HCT116 (cell line): Measurements from ENCODE around the gene MRS2. TPM values are rescaled to one million over a fixed set of nuclear protein-coding genes. Genes with fewer than 3 reads are reported as not detected.

Experiments used
- ATAC-seq: fragments of 200-7000 bp; cut with Tn5 transposase; 2 replicates; pipeline ENCODE4 v1.9.1; 2020; ENCODE audit warnings: mild to moderate bottlenecking, moderate library complexity
- BruUV-seq: library from RNA; stranded (reverse); fragments of 400-500 nt; replicated peaks from 2 replicates; lab custom pipeline; 2021; lab: Mats Ljungman, UMichigan
- CTCF ChIA-PET: fragments of 300-600 bp; sonication (Branson Sonifier 250); formaldehyde crosslinking; loops from one replicate; lab custom pipeline; 2021; ENCODE audit warnings: antibody characterized with exemption; lab: Charles Lee
- POLR2A ChIA-PET: fragments of 300-600, 350-600 bp; sonication (Branson Sonifier 250); formaldehyde crosslinking; loops from one replicate; lab custom pipeline; 2021; ENCODE audit warnings: antibody characterized with exemption; lab: Charles Lee
- RAD21 ChIA-PET, 2 experiments: fragments of 300-600 bp; sonication (Branson Sonifier 250); formaldehyde crosslinking; loops; one replicate each; lab custom pipeline; 2023; ENCODE audit warnings: low total read pairs in 2 of 2; ENCODE audit not compliant: uncharacterized antibody in 2 of 2, unreplicated experiment in 2 of 2, low non-redundant PET in 1 of 2; lab: Charles Lee
- DNase-seq: peaks from one replicate; pipeline ENCODE4 v3.0.0-alpha.2; 2010; ENCODE audit warnings: low read depth, low spot score
- H2AFZ ChIP-seq: fragments of 200-600 bp; shearing (Covaris generic), sonication (generic); 2 replicates; pipeline ENCODE4 v1.6.1; 2017; ENCODE audit warnings: low read depth, mixed run types, mixed read lengths, antibody characterized with exemption, low read length; ENCODE audit not compliant: poor library complexity, severe bottlenecking
- H3K27ac ChIP-seq: 2 replicates; pipeline ENCODE4 v1.5.1; 2012; ENCODE audit warnings: low read depth, low read length
- H3K27me3 ChIP-seq: fragments of 200-600 bp; sonication (generic); 2 replicates; pipeline ENCODE4 v1.6.1; 2016; ENCODE audit warnings: mixed run types, low read length, mixed read lengths; ENCODE audit not compliant: insufficient read depth
- H3K36me3 ChIP-seq, 2 experiments: fragments of 200-500 bp in 1 of 2; fragments of 200-600 bp in 1 of 2; sonication (Bioruptor generic) in 1 of 2; sonication (generic) in 1 of 2; 2 replicates each; pipeline versions ENCODE4 v1.5.1 to v1.6.1; 2014 to 2016; ENCODE audit warnings: low read length in 2 of 2, inconsistent platforms in 1 of 2, mixed read lengths in 1 of 2, mixed run types in 1 of 2; ENCODE audit not compliant: insufficient read depth in 2 of 2, control insufficient read depth in 1 of 2
- H3K4me1 ChIP-seq, 2 experiments: fragments of 200-600 bp in 1 of 2; sonication (generic) in 1 of 2; 2 replicates each; pipeline versions ENCODE4 v1.5.1 to v1.6.1; 2012 to 2017; ENCODE audit warnings: low read length in 2 of 2, inconsistent platforms in 1 of 2, mild to moderate bottlenecking in 1 of 2, mixed read lengths in 1 of 2, mixed run types in 1 of 2, moderate library complexity in 1 of 2; ENCODE audit not compliant: insufficient read depth in 2 of 2, control insufficient read depth in 1 of 2
- H3K4me2 ChIP-seq: fragments of 200-600 bp; sonication (generic); 2 replicates; pipeline ENCODE4 v1.6.1; 2017; ENCODE audit warnings: mixed run types, low read length, mixed read lengths
- H3K4me3 ChIP-seq, 2 experiments: fragments of 200-600 bp in 1 of 2; sonication (generic) in 1 of 2; replicated peaks in 1 of 2; 2 replicates each; pipeline ENCODE4 v1.5.1; 2011 to 2016; ENCODE audit warnings: low read length in 2 of 2, control low read depth in 1 of 2, low read depth in 1 of 2, mild to moderate bottlenecking in 1 of 2, mixed read lengths in 1 of 2, mixed run types in 1 of 2
- H3K79me2 ChIP-seq: fragments of 200-600 bp; sonication (generic); 2 replicates; pipeline ENCODE4 v1.6.1; 2017; ENCODE audit warnings: mild to moderate bottlenecking, mixed run types, low read length, moderate library complexity, mixed read lengths; ENCODE audit not compliant: insufficient read depth
- H3K9ac ChIP-seq: fragments of 200-600 bp; sonication (generic); 2 replicates; pipeline ENCODE4 v1.6.1; 2016; ENCODE audit warnings: low read length, mixed read lengths
- H3K9me2 ChIP-seq: fragments of 200-600 bp; sonication (generic), shearing (Covaris generic); 2 replicates; pipeline ENCODE4 v1.6.1; 2017; ENCODE audit warnings: mixed run types, mild to moderate bottlenecking, moderate library complexity; ENCODE audit not compliant: insufficient read depth
- H3K9me3 ChIP-seq, 2 experiments: fragments of 200-500 bp in 1 of 2; fragments of 200-600 bp in 1 of 2; sonication (Bioruptor generic) in 1 of 2; sonication (generic) in 1 of 2; 2 replicates each; pipeline ENCODE4 v1.6.1; 2014 to 2017; ENCODE audit warnings: low read length in 2 of 2, mixed read lengths in 2 of 2, inconsistent platforms in 1 of 2, low read depth in 1 of 2, mild to moderate bottlenecking in 1 of 2, mixed run types in 1 of 2, moderate library complexity in 1 of 2; ENCODE audit not compliant: control insufficient read depth in 1 of 2, insufficient read depth in 1 of 2
- H4K20me1 ChIP-seq: fragments of 200-600 bp; sonication (generic), shearing (Covaris generic); 2 replicates; pipeline ENCODE4 v1.6.1; 2017; ENCODE audit warnings: mixed run types, mild to moderate bottlenecking, moderate library complexity; ENCODE audit not compliant: insufficient read depth
- CBX3 ChIP-seq: IDR thresholded peaks from 2 replicates; pipeline ENCODE4 v1.6.1; 2012; ENCODE audit warnings: low read depth
- CEBPB ChIP-seq: IDR thresholded peaks from 2 replicates; pipeline ENCODE4 v1.6.1; 2012; ENCODE audit warnings: low read depth
- JUND ChIP-seq: IDR thresholded peaks from 2 replicates; pipeline ENCODE4 v1.6.1; 2012
- RAD21 ChIP-seq: IDR thresholded peaks from 2 replicates; pipeline ENCODE4 v1.6.1; 2012; ENCODE audit warnings: low read depth, mild to moderate bottlenecking
- SRF ChIP-seq: IDR thresholded peaks from 2 replicates; pipeline ENCODE4 v1.6.1; 2012; ENCODE audit warnings: low read depth
- intact Hi-C: fragments of 100-400 bp; cut with micrococcal nuclease; formaldehyde crosslinking; loops from 2 replicates; pipeline ENCODE4 v1.10.0; 2022
- total RNA-seq: library from RNA; stranded (reverse); gene quantifications from one replicate; pipeline ENCODE4 v1.2.1, GENCODE V29; 2021; ENCODE audit not compliant: unreplicated experiment
- TF ChIP-seq, protein P1 (sequence below): IDR thresholded peaks from 2 replicates; pipeline ENCODE4 v1.6.1; 2012
- TF ChIP-seq, protein P2 (sequence below): IDR thresholded peaks from 2 replicates; pipeline ENCODE4 v1.6.1; 2012; ENCODE audit warnings: low read depth
- TF ChIP-seq, protein P3 (sequence below), 3 experiments: fragments of 200-600 bp in 1 of 3; sonication (generic) in 1 of 3; IDR thresholded peaks in 2 of 3; conservative IDR thresholded peaks in 1 of 3; 2 replicates each; pipeline ENCODE4 v1.5.1; 2012 to 2017; ENCODE audit warnings: low read depth in 2 of 3, low read length in 2 of 3, antibody characterized with exemption in 1 of 3, borderline replicate concordance in 1 of 3, control low read depth in 1 of 3, mild to moderate bottlenecking in 1 of 3, mixed read lengths in 1 of 3, mixed run types in 1 of 3, moderate library complexity in 1 of 3; ENCODE audit not compliant: insufficient read depth in 1 of 3
- TF ChIP-seq, protein P4 (sequence below): IDR thresholded peaks from 2 replicates; pipeline ENCODE4 v1.6.1; 2012

Gene MRS2
- total RNA-seq, 1 experiment from 2014 or later, result 39.9 TPM

DNA sequence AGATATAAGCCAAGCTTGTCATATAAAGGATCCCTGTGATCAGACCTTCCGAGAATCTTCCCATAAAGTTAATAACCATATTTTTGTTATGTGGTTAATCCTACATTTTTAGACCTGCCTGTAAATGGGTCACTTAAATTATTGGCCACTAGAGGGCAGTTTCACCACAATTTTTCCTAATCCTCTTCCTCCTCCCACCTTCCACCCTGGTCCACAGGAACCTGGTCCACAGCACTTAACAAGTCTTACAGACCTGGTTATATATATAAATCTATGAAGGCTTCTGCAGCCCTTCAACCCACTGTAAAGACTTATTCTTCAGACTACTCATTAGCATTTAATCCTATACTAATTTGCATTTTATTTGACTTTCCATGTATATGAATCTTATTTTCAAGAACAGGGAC is 28.3 kb downstream of the MRS2 start:
- Histone ChIP-seq H3K27me3 (no peaks in the 10 kb centered on the region), H2AFZ (no peak overlapping the region), H3K27ac (no peak overlapping the region)
- peak; percentile 73 for TF ChIP-seq RAD21
- TF ChIP-seq, protein P1, sequence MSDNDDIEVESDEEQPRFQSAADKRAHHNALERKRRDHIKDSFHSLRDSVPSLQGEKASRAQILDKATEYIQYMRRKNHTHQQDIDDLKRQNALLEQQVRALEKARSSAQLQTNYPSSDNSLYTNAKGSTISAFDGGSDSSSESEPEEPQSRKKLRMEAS, result no peak
- TF ChIP-seq CBX3, result no peak
- TF ChIP-seq, protein P2, sequence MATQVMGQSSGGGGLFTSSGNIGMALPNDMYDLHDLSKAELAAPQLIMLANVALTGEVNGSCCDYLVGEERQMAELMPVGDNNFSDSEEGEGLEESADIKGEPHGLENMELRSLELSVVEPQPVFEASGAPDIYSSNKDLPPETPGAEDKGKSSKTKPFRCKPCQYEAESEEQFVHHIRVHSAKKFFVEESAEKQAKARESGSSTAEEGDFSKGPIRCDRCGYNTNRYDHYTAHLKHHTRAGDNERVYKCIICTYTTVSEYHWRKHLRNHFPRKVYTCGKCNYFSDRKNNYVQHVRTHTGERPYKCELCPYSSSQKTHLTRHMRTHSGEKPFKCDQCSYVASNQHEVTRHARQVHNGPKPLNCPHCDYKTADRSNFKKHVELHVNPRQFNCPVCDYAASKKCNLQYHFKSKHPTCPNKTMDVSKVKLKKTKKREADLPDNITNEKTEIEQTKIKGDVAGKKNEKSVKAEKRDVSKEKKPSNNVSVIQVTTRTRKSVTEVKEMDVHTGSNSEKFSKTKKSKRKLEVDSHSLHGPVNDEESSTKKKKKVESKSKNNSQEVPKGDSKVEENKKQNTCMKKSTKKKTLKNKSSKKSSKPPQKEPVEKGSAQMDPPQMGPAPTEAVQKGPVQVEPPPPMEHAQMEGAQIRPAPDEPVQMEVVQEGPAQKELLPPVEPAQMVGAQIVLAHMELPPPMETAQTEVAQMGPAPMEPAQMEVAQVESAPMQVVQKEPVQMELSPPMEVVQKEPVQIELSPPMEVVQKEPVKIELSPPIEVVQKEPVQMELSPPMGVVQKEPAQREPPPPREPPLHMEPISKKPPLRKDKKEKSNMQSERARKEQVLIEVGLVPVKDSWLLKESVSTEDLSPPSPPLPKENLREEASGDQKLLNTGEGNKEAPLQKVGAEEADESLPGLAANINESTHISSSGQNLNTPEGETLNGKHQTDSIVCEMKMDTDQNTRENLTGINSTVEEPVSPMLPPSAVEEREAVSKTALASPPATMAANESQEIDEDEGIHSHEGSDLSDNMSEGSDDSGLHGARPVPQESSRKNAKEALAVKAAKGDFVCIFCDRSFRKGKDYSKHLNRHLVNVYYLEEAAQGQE, result no peak
- TF ChIP-seq JUND, result no peak
- TF ChIP-seq CEBPB, result no peak
- TF ChIP-seq SRF, result no peak
- TF ChIP-seq, protein P3, sequence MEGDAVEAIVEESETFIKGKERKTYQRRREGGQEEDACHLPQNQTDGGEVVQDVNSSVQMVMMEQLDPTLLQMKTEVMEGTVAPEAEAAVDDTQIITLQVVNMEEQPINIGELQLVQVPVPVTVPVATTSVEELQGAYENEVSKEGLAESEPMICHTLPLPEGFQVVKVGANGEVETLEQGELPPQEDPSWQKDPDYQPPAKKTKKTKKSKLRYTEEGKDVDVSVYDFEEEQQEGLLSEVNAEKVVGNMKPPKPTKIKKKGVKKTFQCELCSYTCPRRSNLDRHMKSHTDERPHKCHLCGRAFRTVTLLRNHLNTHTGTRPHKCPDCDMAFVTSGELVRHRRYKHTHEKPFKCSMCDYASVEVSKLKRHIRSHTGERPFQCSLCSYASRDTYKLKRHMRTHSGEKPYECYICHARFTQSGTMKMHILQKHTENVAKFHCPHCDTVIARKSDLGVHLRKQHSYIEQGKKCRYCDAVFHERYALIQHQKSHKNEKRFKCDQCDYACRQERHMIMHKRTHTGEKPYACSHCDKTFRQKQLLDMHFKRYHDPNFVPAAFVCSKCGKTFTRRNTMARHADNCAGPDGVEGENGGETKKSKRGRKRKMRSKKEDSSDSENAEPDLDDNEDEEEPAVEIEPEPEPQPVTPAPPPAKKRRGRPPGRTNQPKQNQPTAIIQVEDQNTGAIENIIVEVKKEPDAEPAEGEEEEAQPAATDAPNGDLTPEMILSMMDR (IDR thresholded peaks at IDR 0.05 in 2 of 3, conservative IDR thresholded peaks at IDR 0.05 in 1 of 3; ENCODE audit: borderline replicate concordance in 1 of 3, insufficient read depth in 1 of 3, low read depth in 2 of 3, low read length in 2 of 3), result peak; percentile 60 to 77 (median 68); a peak in 5 of 6 replicates
- TF ChIP-seq, protein P4, sequence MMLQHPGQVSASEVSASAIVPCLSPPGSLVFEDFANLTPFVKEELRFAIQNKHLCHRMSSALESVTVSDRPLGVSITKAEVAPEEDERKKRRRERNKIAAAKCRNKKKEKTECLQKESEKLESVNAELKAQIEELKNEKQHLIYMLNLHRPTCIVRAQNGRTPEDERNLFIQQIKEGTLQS, result no peak
- TF ChIP-seq, all 23 proteins: peak for 2
- ChIA-PET CTCF (interaction anchor here (0.7 to 1.1 kb wide), 2 partner anchors 90 to 102 kb away, joined by 3 read pairs; no protein-coding TSS in a partner anchor), RAD21 (no interaction called here), POLR2A (no interaction called here)
- Histone ChIP-seq H3K36me3 (peaks cover 0 to 3% of the 10 kb centered on the region in 2 experiments; a peak in 2 of 4 replicates), H3K4me2 (no peak overlapping the region), H3K4me1 (peaks cover 0 to 7% of the 10 kb centered on the region in 2 experiments; a peak in 2 of 4 replicates), H3K9me2 (no peaks in the 10 kb centered on the region), H3K9me3 (no peaks in the 10 kb centered on the region), H3K79me2 (no peaks in the 10 kb centered on the region), H3K4me3 (no peak overlapping the region), H3K9ac (no peak overlapping the region), H4K20me1 (no peaks in the 10 kb centered on the region)
- DNase-seq, result peak; percentile 38
- no TSS peak for BruUV-seq
- ATAC-seq, result peak; percentile 90
- intact Hi-C loops, result loop anchor here (1.0 to 5.0 kb wide), 3 partner anchors 90 to 336 kb away; no protein-coding TSS in a partner anchor
